ENCODE results near the gene RABGAP1L.

- no peak for TF ChIP-seq CTCF (conservative IDR thresholded peaks at IDR 0.05; ENCODE audit: low read depth, low read length)
- TF ChIP-seq MXI1 (IDR thresholded peaks at IDR 0.05; ENCODE audit: borderline replicate concordance, low read depth, low read length), result no peak
- no peak for TF ChIP-seq RFX5 (IDR thresholded peaks at IDR 0.05; ENCODE audit: low read depth, low read length)
- no peak for TF ChIP-seq MAZ (IDR thresholded peaks at IDR 0.05; ENCODE audit: borderline replicate concordance, low read depth, low read length)
- no peak for TF ChIP-seq POLR2A (IDR thresholded peaks at IDR 0.05; ENCODE audit: low read depth, low read length)
- TF ChIP-seq MAFK (IDR thresholded peaks at IDR 0.05; ENCODE audit: low read depth, low read length), result no peak
- TF ChIP-seq RAD21 (IDR thresholded peaks at IDR 0.05; ENCODE audit: low read length), result no peak
- no peak for TF ChIP-seq FOS (IDR thresholded peaks at IDR 0.05; ENCODE audit: low read depth, low read length)
- TF ChIP-seq BHLHE40 (IDR thresholded peaks at IDR 0.05; ENCODE audit: low read depth, low read length), result no peak
- no peak for TF ChIP-seq CHD1 (IDR thresholded peaks at IDR 0.05; ENCODE audit: low read depth, low read length)
- TF ChIP-seq SMC3 (IDR thresholded peaks at IDR 0.05; ENCODE audit: low read depth, low read length), result no peak
- TF ChIP-seq ELK1 (IDR thresholded peaks at IDR 0.05; ENCODE audit: borderline replicate concordance, low read depth, low read length), result no peak
Measured at GRCh38 chr1:174157157-174157806, 2.0 kb upstream of the RABGAP1L start.
